Gastroesophageal sphincter (tissue), 3 donors: ENCODE measurements around the gene HPSE.

Source experiments
- POLR2A ChIP-seq, 2 donors: fragments of 450-650 bp; IDR thresholded peaks; one replicate each; pipeline ENCODE4 v1.6.1; 2017; ENCODE audit warnings: antibody characterized with exemption in 2 of 2, mild to moderate bottlenecking in 2 of 2, moderate library complexity in 1 of 2
- POLR2AphosphoS5 ChIP-seq: sonication (generic); formaldehyde crosslinking; IDR thresholded peaks from one replicate; pipeline ENCODE4 v1.6.1; 2017; ENCODE audit warnings: antibody characterized with exemption
- TF ChIP-seq, protein P1 (sequence below), 4 experiments: fragments of 200-600 bp in 2 of 4; fragments of 450-650 bp in 2 of 4; sonication (generic) in 1 of 4; IDR thresholded peaks; one replicate each; pipeline ENCODE4 v1.5.1; 2017 to 2019; ENCODE audit warnings: antibody characterized with exemption in 4 of 4, mild to moderate bottlenecking in 2 of 4, moderate library complexity in 2 of 4

DNA sequence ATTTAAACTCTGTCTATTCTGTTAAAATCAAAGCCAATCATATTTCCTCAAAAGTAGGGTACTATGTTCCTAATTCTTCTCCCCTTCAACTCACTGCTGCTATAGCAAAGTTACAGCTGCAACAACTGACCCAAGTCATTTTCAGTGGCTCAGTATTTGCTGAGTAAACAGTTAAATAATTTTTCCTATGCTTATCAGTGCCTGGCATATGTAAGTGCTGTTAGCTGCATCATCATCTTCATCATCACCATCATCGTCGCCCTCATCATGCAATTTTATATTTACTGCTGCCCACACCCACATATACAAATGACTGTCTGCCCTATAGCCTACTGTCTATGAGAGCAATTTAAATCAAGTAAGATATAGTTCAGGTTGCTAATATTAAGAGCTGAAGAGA lies 72.0 kb downstream of the HPSE start:
- TF ChIP-seq, protein P1, sequence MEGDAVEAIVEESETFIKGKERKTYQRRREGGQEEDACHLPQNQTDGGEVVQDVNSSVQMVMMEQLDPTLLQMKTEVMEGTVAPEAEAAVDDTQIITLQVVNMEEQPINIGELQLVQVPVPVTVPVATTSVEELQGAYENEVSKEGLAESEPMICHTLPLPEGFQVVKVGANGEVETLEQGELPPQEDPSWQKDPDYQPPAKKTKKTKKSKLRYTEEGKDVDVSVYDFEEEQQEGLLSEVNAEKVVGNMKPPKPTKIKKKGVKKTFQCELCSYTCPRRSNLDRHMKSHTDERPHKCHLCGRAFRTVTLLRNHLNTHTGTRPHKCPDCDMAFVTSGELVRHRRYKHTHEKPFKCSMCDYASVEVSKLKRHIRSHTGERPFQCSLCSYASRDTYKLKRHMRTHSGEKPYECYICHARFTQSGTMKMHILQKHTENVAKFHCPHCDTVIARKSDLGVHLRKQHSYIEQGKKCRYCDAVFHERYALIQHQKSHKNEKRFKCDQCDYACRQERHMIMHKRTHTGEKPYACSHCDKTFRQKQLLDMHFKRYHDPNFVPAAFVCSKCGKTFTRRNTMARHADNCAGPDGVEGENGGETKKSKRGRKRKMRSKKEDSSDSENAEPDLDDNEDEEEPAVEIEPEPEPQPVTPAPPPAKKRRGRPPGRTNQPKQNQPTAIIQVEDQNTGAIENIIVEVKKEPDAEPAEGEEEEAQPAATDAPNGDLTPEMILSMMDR (IDR thresholded peaks at IDR 0.05): no peak
- TF ChIP-seq POLR2A (IDR thresholded peaks at IDR 0.05): no peak
- TF ChIP-seq POLR2AphosphoS5: no peak
